GM21528 (cell line): ENCODE measurements around the gene IQCE.
"Not testable (repeated sequence)": the region's sequence is repeated elsewhere in the genome, so short reads cannot be mapped to it uniquely, and the experiment has no call there.

Experiments
- ATAC-seq: cut with Tn5 transposase; IDR thresholded peaks from one replicate; pipeline ENCODE4 v1.9.1; 2021; ENCODE audit warnings: mild to moderate bottlenecking, moderate library complexity; ENCODE audit not compliant: unreplicated experiment, low FRiP score

Gene IQCE

DNA sequence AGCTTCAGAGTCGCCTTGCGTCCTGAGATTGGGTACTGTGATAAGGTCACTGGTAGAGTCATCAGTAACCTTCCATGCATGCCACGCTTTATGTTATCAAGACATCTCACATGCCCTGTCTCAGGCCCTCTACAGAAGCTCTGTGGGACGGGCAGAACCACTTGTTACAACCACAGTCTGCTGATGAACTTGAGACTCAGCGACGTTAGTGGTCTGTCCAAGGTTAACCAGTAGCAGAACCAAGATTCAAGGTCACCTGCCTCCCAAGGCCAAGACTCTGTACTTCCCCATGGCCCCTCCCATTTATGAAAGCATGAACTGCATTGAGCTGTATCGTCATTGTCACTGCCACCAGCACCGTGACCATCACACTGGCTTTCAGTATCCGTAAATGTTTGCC lies 15.0 kb downstream of the IQCE start:
- ATAC-seq = no peak

DNA sequence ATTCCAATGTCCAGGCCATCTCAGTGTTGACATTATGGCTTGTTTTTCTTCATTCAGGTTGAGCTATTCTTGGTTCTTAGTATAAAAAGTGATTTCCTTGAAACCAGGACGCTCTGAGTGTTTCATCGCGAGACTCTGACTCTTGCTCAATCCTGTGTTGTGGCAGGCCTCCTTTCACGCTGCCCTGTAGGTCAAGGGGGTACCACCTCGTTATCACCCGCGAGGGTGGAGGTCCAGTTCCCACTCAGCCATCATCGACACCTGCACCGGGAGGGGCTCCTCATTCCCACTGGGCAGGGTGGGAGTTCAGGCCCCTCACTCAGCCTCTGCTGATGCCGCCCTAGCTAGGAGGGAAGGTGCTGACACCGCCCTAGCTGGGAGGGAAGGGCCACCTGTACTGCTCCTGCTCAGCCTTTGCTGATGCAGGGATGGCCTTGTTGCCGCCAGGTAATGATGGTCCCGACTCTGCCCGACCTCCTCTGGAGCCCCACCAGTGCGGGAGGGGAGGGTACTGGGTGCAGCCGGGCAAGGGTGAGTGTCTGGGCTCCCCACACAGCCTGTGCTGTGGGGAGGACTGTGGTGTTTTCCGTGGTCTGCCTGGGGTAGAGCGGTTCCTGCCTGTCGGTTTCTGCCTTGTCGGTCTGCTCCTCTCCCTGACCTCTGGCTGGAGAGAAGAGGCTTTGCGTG lies 16.4 kb downstream of the IQCE start:
- no peak for ATAC-seq

DNA sequence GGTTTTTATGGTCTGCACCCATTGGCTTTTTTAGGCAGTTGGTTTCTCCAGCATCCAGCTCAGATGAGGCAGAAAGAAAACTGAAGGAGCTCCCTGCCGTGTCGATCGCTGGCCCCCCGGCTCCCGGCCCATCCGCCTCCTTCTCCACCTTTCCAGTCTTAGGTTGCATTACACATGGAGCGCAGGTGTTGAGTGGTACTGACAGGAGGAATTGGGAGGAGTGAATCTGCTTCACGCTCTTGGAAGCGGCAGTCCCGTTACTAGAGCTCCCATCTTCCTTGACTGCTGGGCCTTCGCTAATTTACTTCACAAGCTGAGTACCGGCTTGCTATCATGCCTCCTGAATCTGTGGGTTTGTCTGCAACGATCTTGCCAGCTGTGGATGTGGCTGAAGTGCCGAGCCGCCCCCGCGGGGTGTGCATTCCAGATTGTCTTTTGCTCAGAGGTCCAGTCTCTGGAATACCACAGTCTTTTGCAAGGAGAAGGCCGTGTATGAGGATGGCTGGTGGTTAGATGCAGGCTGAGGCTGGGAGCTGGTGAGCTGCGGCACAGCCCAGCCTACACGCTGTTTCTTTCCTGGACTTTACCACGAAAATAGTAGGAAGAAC lies 17.1 kb downstream of the IQCE start:
- no peak for ATAC-seq

DNA sequence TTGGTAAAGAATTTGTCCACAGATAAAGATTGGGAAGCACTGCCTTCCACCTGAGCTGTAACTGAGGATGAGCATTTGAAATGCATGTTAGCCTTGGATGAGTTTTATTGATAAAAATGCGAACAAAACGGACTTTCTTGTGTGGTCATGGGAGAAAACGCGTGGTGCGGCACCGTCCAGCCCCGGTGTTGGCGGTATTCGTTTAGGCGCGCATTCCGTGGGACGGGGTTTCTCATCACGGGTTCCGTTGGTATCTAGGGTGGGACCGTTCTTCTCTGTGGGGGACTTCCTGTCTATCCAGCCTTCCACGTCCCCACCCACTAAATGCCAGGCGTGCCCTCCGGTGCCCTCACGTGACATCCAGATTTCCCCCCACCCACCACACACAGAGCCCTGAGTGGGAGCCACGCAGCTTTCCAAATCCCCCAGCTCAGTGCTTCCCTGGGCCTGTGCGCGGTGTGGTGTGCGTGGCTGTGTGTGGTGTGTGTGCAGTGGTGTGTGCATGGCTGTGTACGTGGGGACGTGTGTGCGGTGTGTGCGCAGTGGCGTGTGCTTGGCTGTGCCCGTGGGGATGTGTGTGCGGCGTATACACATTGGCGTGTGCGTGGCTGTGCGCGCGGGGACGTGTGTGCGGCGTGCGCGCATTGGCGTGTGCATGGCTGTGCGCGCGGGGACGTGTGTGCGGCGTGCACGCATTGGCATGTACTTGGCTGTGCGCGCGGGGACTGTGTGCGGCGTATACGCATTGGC lies 18.1 kb downstream of the IQCE start:
- no peak for ATAC-seq

DNA sequence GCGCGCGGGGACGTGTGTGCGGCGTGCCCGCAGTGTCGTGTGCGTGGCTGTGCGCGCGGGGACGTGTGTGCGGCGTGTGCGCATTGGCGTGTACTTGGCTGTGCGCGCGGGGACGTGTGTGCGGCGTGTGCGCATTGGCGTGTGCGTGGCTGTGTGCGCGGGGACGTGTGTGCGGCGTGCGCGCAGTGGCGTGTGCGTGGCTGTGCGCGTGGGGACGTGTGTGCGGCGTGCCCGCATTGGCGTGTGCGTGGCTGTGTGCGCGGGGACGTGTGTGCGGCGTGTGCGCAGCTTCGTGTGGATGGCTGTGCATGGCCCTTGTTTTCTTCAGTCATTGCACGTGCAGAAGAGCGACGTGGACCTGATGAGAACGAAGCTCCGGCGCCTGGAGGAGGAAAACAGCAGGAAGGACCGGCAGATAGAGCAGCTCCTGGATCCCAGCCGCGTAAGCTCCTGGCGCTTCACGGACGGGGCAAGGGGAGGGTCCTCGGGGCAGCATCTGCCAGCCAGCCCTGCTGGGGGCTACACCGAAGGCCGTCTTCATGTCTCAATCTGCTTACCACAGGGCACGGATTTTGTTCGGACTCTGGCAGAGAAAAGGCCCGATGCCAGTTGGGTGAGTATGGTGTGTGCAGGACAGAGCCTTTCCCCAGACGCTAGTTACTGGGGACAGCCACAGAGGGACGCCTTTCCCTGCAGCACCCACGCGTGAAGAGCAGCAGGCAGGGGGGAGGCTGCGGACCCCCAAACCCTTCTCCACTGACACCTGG lies 19.3 kb downstream of the IQCE start:
- no peak for ATAC-seq

DNA sequence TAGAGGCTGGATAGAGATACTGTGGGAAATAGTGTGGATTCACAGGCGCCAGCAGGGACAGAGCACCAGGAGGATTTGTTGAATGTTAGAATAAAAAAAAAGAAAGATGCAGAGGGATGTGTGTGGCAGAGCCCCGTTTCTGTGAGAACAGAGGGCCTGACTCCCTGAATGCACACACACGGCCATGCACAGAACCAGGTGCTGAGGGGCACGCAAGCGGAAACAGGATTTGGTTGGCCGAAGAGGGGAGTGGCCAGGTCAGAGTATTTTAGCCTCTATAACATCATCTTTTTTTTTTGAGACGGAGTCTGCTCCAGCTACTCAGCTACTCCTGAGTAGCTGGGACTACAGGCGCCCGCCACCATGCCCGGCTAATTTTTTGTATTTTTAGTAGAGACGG lies 21.9 kb downstream of the IQCE start:
- no peak for ATAC-seq

DNA sequence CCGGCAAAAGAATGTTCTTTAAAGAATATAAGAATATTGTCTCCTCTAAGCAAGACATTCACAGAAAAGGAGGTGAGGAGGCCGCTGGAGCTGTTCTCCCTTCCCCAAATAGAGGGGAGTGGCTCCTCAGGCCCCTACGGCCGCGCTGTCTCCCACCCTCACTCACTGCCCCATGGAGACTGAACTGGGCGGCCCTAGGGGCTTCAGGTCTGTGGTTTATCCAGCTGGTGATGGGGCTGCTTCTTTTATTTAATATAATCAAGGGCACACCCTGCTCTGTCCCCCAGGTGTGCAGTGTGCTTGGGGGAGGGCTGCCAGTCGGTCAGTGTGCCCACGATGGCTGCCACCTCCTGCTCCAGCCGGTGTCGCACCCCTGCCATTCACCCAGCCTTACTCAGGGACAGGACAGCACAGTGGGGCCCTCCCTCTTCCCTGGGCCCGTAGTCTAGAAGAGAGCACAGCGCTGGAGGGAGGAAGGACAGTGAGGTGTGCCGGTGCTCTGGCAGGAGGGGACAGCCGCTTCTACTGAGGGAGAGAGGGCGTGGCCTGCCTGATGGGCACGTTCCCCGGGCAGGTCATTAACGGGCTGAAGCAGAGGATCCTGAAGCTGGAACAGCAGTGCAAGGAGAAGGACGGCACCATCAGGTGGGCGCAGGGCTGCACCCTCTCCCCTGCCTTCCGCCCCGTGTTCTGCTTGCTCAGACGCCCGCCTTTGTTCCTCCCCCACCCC lies 23.4 kb downstream of the IQCE start:
- ATAC-seq = no peak

DNA sequence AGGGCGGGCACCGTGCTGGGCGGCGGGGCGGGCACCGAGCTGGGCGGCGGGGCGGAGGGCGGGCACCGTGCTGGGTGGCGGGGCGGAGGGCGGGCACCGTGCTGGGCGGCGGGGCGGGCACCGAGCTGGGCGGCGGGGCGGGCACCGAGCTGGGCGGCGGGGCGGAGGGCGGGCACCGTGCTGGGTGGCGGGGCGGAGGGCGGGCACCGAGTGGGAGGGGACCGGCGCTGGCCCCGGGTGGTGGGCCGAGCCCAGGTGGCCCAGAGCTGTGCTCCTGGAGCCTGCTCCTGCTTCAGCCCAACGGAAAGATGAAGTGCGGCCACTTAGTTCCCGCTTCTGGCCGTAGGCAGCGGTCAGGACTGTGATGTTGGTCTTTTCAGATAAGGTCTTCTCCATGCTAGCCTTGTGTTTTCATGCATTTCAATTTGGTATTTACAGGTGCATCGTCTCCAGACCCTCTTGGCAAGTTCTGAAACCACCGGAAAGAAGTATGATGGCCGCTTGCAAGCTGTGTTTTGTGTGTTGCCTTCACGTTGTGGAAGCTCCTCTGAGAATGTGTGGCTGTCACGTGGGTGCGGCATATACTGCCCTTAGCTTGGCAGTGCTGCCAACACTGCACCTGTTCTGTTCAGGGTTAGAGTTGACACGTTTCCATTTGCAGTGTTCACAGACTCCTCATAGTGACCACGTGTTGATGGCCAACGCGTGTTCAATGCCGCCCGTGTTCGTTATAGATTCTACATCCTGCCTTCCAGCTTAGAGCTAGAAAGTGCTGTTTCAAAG lies 25.2 kb downstream of the IQCE start:
- ATAC-seq = no peak

DNA sequence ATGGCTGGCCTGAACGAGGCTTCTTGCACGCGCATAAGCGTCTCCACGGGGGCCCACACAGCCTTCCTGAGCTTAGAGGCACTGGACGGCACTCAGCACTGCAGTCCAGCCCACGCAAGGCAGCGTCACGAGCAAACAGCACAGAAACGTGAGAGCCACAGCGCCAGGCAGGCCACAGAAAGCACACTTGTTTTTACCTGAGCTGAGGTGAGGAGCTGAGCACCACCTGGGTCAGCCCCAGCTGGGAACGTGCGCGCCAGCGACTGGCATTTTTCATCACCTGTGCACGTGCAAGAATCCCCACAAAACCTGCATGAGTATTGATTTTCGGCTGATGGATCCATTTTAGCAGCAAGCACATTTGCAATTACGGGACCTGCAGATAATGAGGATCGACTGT lies 26.7 kb downstream of the IQCE start:
- no peak for ATAC-seq

DNA sequence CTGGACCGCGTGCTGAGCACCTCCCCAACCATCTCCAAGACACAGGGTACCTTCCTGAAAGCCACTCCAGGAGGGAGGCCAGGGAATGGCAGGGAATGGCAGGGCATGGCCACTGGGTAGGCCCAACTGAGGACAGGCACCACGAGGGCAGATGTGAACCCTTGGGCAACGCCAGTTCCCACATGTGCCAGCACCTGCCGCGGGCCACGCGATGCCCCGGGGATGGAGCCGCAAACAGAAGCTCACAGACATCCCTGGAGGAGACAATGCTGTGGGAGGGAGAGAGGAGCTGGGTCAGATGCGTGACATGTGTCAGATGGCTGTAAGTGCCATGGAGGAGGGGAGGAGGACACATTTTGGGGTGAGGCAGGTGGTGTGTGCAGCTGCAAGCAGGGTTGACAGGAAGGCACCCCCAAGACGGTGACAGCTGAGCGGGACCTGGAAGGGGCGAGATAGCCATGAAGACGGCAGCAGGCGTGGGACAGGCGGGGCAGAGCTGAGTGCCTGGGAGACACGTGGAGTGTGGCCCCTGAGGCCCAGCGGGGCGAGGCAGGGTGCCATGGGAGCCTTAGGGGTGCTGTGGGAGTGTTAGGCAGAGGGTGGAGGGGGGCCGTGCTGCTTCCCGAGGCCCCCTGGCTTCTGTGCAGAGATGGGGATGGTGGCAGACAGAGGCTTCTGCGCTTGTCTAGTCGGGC lies 27.7 kb downstream of the IQCE start:
- ATAC-seq = no peak

DNA sequence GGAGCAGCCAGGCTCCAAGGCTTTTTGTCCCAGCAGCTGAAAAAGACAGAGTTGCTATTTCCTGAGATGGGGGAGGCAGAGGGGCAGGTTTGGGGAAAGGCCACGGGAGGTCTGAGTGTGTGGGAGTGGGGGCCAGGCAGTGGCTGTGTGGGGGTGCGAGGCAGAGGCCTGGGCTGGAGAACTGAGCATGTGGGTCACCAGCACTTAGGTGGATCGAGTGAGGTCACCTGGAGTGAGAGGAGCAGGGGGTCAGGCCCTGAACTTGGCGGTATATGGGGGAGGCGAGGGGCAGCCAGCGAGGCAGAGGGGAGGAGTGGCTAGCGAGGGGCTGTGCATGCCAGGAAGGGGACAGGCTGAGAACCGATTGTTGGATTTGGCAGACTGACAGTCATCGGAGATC lies 28.4 kb downstream of the IQCE start:
- no peak for ATAC-seq

DNA sequence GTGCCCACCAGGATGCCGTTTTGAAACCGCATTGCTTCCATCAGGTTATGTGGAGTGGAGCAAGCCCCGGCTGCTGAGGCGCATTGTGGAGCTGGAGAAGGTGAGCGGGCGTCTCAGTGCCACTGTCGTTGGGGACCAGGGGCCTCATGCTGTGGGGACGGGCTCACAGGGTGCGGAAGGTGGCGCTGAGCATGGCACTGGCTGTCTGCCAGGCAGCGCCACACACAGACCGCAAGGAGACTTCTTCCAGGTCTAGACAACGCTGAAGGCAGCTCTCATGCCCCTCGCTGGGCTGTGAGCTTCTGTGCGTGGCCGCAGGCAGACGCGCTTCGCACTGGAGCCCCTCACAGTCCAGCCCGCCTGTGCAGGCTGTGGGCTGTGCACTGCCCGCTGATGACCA lies 29.0 kb downstream of the IQCE start:
- ATAC-seq = no peak

DNA sequence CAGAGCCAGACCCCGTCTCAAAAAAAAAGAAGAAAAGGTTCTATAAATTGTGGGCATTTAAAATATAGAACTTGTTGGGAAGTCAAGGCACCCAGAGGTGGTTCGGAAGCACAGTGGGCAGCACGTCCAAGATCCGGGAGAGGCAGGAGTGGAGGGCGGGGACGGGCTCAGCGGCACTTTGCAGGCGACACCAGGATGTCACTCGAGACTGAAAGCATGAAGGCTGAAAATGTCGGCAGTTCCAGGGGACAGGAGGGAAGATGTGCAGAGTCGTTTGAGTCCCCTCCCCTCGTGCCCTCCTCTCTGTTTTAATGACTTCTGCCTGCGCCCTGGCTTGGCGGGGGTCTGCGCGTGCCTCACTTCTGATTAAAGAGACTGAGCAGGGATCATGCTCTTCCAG lies 30.6 kb downstream of the IQCE start:
- no peak for ATAC-seq

DNA sequence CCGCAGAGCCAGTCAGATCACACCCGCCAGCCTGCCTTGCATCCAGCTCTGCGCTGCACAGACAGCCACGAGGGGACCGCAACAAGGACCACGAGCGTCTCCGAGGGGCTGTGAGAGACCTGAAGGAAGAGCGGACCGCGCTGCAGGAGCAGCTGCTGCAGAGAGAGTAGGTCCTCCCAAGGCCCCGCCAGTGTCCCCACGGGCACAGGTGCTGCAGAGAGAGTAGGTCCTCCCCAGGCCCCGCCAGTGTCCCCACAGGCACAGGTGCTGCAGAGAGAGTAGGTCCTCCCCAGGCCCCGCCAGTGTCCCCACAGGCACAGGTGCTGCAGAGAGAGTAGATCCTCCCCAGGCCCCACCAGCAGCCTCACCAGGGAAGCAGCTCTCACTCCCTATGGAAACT lies 31.2 kb downstream of the IQCE start:
- ATAC-seq = not testable (repeated sequence)

DNA sequence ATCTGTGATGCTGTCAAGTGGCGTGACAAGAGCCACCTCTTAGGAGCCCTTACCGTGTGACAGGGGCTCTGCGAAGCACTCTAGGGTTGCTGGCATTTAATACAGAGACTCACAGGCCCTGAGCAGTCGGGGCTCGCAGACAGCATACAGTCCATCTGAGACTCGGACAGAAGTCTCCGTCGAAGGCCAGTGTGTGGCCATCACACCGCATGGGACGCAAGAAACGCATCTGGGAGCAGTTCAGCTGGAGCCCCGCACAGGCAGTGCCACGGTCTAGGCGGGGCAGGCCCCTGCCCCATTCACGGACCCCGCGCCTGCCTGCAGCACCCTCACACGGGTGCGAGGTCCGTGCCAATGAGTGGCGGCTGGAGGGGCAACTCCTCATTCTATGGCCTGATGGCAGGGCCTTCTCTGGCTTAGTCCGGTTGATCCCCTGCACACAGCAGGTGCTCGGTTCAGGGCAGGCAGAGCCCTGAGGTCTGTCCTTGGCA lies 33.6 kb downstream of the IQCE start:
- ATAC-seq = no peak

DNA sequence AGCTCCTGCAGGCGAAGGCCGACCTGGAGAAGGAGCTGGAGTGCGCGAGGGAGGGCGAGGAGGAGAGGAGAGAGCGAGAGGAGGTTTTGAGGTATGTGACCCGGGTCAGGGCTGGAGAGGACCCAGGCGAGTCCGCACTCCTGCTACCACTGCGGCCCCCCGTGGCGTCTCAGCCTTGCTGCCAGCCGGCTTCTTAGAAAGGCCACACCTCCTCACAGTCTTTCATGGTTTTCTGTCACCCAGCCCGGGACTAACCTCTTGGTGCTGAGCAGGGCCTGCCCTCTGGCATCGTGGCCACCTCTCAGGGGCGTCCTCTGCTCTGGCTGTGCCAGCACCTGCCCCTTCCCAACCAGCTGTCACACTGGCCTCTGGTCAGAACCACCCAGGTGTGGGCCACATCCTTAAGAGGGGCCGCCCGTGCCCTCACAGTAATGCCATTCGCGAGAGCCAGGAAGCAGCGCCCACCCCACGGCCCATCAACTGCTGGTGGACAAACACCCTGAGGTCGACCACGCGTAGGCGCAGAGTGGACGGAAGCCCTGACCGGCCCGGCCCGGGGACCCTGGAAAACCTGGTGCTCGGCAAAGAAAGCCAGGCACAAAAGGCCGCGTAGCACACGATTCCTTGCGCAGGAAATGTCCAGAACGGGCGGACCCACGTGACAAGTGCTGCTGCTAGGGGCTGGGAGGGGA lies 34.4 kb downstream of the IQCE start:
- no peak for ATAC-seq

DNA sequence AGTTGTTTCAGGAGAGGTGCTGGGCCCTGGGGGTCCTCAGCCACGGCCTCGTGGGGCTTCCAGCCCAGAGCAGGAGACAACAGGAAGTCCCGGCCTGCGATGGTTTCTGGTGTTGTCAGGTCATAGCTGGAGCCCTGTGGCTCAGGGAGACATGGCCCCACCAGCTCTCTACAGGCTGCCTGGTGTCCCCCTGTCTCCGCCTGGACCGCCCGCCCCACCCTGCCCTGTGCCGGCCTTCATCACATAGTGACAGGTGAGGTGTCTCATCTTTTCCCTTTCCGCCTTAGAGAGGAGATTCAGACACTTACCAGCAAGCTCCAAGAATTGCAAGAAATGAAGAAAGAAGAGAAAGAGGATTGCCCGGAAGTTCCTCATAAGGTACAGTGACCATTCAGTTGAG lies 35.8 kb downstream of the IQCE start:
- no peak for ATAC-seq

DNA sequence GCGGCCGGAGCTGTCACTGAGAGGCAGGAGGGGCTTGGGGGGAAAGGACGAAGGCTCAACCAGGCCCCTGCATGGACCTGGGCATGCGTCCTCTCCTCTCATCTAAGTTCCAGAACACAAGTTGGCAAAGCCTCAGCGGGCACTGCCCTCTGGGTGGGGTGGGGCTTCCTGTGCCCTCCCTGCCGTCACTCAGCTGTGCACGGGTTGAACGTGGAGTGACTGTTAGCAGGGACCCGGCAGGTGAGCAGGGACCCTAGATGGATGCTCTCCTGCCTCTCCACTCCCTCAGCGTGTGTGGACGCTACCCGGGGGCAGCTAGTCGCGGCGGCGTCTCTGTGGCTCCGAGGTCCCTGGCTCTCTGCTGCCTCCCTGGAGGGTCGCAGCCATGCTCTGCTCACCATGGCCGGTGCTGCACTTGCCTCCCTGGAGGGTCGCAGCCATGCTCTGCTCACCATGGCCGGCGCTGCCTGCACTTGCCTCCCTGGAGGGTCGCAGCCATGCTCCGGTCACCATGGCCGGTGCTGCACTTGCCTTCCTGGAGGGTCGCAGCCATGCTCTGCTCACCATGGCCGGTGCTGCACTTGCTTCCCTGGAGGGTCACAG lies 36.6 kb downstream of the IQCE start:
- ATAC-seq = no peak
